H9 (cell line): ENCODE data around the gene ASCL3. TPM values are rescaled to one million over a fixed set of nuclear protein-coding genes. Genes with fewer than 3 reads are reported as not detected.

ENCODE experiments used
- DNase-seq: peaks from one replicate; pipeline ENCODE4 v3.0.0-alpha.2; 2017
- H2AFZ ChIP-seq: one replicate; pipeline ENCODE4 v1.6.1; 2013; ENCODE audit warnings: mild to moderate bottlenecking, low read length, control low read depth, moderate library complexity
- H2AK5ac ChIP-seq: 2 replicates; pipeline ENCODE4 v1.6.1; 2013; ENCODE audit warnings: low read length, control low read depth, mixed read lengths; ENCODE audit not compliant: insufficient read length
- H2BK120ac ChIP-seq: one replicate; pipeline ENCODE4 v1.6.1; 2013; ENCODE audit warnings: low read depth, mild to moderate bottlenecking, low read length, control low read depth, inconsistent platforms; ENCODE audit not compliant: poor library complexity, severe bottlenecking
- H2BK12ac ChIP-seq: 2 replicates; pipeline ENCODE4 v1.6.1; 2013; ENCODE audit warnings: low read length, control low read depth, mixed read lengths, low read depth; ENCODE audit not compliant: insufficient read length
- H2BK15ac ChIP-seq: 2 replicates; pipeline ENCODE4 v1.6.1; 2013; ENCODE audit warnings: low read depth, low read length, control low read depth
- H2BK20ac ChIP-seq: one replicate; pipeline ENCODE4 v1.6.1; 2013; ENCODE audit warnings: low read depth, mild to moderate bottlenecking, low read length, control low read depth, inconsistent platforms; ENCODE audit not compliant: poor library complexity, severe bottlenecking
- H2BK5ac ChIP-seq: 2 replicates; pipeline ENCODE4 v1.6.1; 2013; ENCODE audit warnings: low read length, control low read depth, mixed read lengths; ENCODE audit not compliant: insufficient read length
- H3K14ac ChIP-seq: 2 replicates; pipeline ENCODE4 v1.6.1; 2013; ENCODE audit warnings: low read length, control low read depth; ENCODE audit not compliant: insufficient read depth
- H3K18ac ChIP-seq: 2 replicates; pipeline ENCODE4 v1.6.1; 2013; ENCODE audit warnings: low read depth, mild to moderate bottlenecking, mixed read lengths, low read length, control low read depth; ENCODE audit not compliant: insufficient read length
- H3K23ac ChIP-seq: 2 replicates; pipeline ENCODE4 v1.6.1; 2013; ENCODE audit warnings: low read length, control low read depth, mixed read lengths, low read depth; ENCODE audit not compliant: insufficient read length
- H3K23me2 ChIP-seq: 2 replicates; pipeline ENCODE4 v1.6.1; 2013; ENCODE audit warnings: low read depth, mild to moderate bottlenecking, mixed read lengths, low read length, control low read depth; ENCODE audit not compliant: insufficient read length, poor library complexity, severe bottlenecking
- H3K27ac ChIP-seq: 2 replicates; pipeline ENCODE4 v1.5.1; 2013; ENCODE audit warnings: low read length, control low read depth, mixed read lengths, low read depth; ENCODE audit not compliant: insufficient read length
- H3K27me3 ChIP-seq: 2 replicates; pipeline ENCODE4 v1.6.1; 2013; ENCODE audit warnings: low read length, control low read depth, inconsistent platforms; ENCODE audit not compliant: insufficient read depth
- H3K4ac ChIP-seq: 2 replicates; pipeline ENCODE4 v1.6.1; 2013; ENCODE audit warnings: low read depth, mild to moderate bottlenecking, control low read depth, inconsistent platforms, low read length, moderate library complexity
- H3K4me1 ChIP-seq: 2 replicates; pipeline ENCODE4 v1.6.1; 2013; ENCODE audit warnings: low read length, control low read depth, inconsistent platforms; ENCODE audit not compliant: insufficient read depth
- H3K4me2 ChIP-seq: 2 replicates; pipeline ENCODE4 v1.6.1; 2013; ENCODE audit warnings: low read length, control low read depth, mixed read lengths; ENCODE audit not compliant: insufficient read length, insufficient read depth
- H3K56ac ChIP-seq: 2 replicates; pipeline ENCODE4 v1.6.1; 2013; ENCODE audit warnings: low read depth, mild to moderate bottlenecking, mixed read lengths, low read length, control low read depth; ENCODE audit not compliant: insufficient read length
- H3K79me1 ChIP-seq: 2 replicates; pipeline ENCODE4 v1.6.1; 2013; ENCODE audit warnings: low read depth, mild to moderate bottlenecking, moderate library complexity, low read length, control low read depth, inconsistent platforms; ENCODE audit not compliant: insufficient read depth, poor library complexity, severe bottlenecking
- H3K79me2 ChIP-seq: 2 replicates; pipeline ENCODE4 v1.6.1; 2013; ENCODE audit warnings: low read length, control low read depth, inconsistent platforms; ENCODE audit not compliant: insufficient read depth
- H3K9ac ChIP-seq: 2 replicates; pipeline ENCODE4 v1.6.1; 2013; ENCODE audit warnings: low read length, control low read depth, mixed read lengths; ENCODE audit not compliant: insufficient read length; ENCODE audit errors: extremely low read depth
- H3K9me3 ChIP-seq: one replicate; pipeline ENCODE4 v1.6.1; 2013; ENCODE audit warnings: low read depth, low read length, inconsistent platforms; ENCODE audit not compliant: control insufficient read depth
- H3T11ph ChIP-seq: one replicate; pipeline ENCODE4 v1.6.1; 2013; ENCODE audit warnings: mild to moderate bottlenecking, low read length, control low read depth, inconsistent platforms
- H4K20me1 ChIP-seq: one replicate; pipeline ENCODE4 v1.6.1; 2013; ENCODE audit not compliant: control insufficient read depth, insufficient read length, insufficient read depth
- H4K5ac ChIP-seq: 2 replicates; pipeline ENCODE4 v1.6.1; 2013; ENCODE audit warnings: low read depth, mild to moderate bottlenecking, mixed read lengths, low read length, control low read depth; ENCODE audit not compliant: insufficient read length
- H4K8ac ChIP-seq: replicated peaks from 2 replicates; pipeline ENCODE4 v1.6.1; 2013; ENCODE audit warnings: low read length, control low read depth, mixed read lengths, low read depth; ENCODE audit not compliant: insufficient read length
- H4K91ac ChIP-seq: 2 replicates; pipeline ENCODE4 v1.6.1; 2013; ENCODE audit warnings: low read depth, mild to moderate bottlenecking, moderate library complexity, mixed read lengths, low read length, control low read depth; ENCODE audit not compliant: insufficient read length
- H3K27ac Mint-ChIP-seq, 3 experiments: 2 replicates in 2 of 3; 3 replicates in 1 of 3; pipeline ENCODE4 v1.8.0; 2020 to 2021; ENCODE audit warnings: mixed read lengths in 3 of 3, mild to moderate bottlenecking in 1 of 3, moderate library complexity in 1 of 3
- H3K27me3 Mint-ChIP-seq: 2 replicates; pipeline ENCODE4 v1.8.0; 2021; ENCODE audit warnings: low read depth, mild to moderate bottlenecking, moderate library complexity, mixed read lengths
- H3K36me3 Mint-ChIP-seq, 3 experiments: 2 replicates in 2 of 3; 3 replicates in 1 of 3; pipeline ENCODE4 v1.8.0; 2020 to 2021; ENCODE audit warnings: low read depth in 3 of 3, mixed read lengths in 3 of 3; ENCODE audit not compliant: insufficient read depth in 1 of 3
- H3K4me1 Mint-ChIP-seq, 2 experiments: 2 replicates each; pipeline ENCODE4 v1.8.0; 2020; ENCODE audit warnings: mixed read lengths in 2 of 2
- H3K4me3 Mint-ChIP-seq, 2 experiments: 2 replicates in 1 of 2; 3 replicates in 1 of 2; pipeline ENCODE4 v1.8.0; 2020 to 2021; ENCODE audit warnings: mild to moderate bottlenecking in 2 of 2, mixed read lengths in 2 of 2, moderate library complexity in 1 of 2
- H3K9me3 Mint-ChIP-seq, 2 experiments: 2 replicates in 1 of 2; 3 replicates in 1 of 2; pipeline ENCODE4 v1.8.0; 2020; ENCODE audit warnings: mild to moderate bottlenecking in 2 of 2, mixed read lengths in 2 of 2, moderate library complexity in 1 of 2
- CTCF ChIP-seq: fragments of 200-600 bp; sonication (generic); conservative IDR thresholded peaks from 3 replicates; pipeline ENCODE4 v1.8.0; 2021; ENCODE audit warnings: antibody characterized with exemption, mild to moderate bottlenecking
- WGBS: extraction: QIAGEN DNeasy Blood & Tissue Kit; methylation state at CpG from one replicate; pipeline ENCODE4 v1.1.7; 2013; ENCODE audit warnings: missing lambda C conversion rate, low lambda C conversion rate, mixed read lengths; ENCODE audit not compliant: insufficient read length; ENCODE audit errors: extremely low coverage; 5-methylcytosine and 5-hydroxymethylcytosine counted together
- total RNA-seq: library from RNA; stranded (reverse); gene quantifications from 2 replicates; pipeline ENCODE4 v1.2.1, GENCODE V29; 2021

ASCL3 gene
- total RNA-seq, 1 experiment from 2014 or later, result not detected

GRCh38 chr11:8961401-8961800 lies 18.6 kb upstream of the ASCL3 start:
- 0 out of 7 replicates have a peak, but pooled peaks cover 0 to 2% (median under 1%) of the 10 kb centered on the region in 3 experiments for H3K36me3 Mint-ChIP-seq
- H3K79me1 ChIP-seq, result no peaks in the 10 kb centered on the region
- H3K27ac ChIP-seq, result no peak overlapping the region
- H4K5ac ChIP-seq, result no peak overlapping the region
- no peaks in the 10 kb centered on the region for H3K27me3 ChIP-seq
- no peak overlapping the region for H2BK120ac ChIP-seq
- H3K9me3 ChIP-seq, result no peaks in the 10 kb centered on the region
- H3K23me2 ChIP-seq, result peaks cover 7% of the 10 kb centered on the region
- no peak overlapping the region for H4K8ac ChIP-seq
- WGBS, result no CpG with 5 or more reads among the region's 2 CpGs
- H2BK15ac ChIP-seq, result no peak overlapping the region
- H3K9me3 Mint-ChIP-seq, result peaks cover 0 to 2% of the 10 kb centered on the region in 2 experiments; a peak in 1 of 5 replicates
- TF ChIP-seq CTCF, result no peak
- no peak overlapping the region for H3K4ac ChIP-seq
- DNase-seq, result no peak
- no peak overlapping the region for H3K27ac Mint-ChIP-seq
- H3K4me1 ChIP-seq, result no peaks in the 10 kb centered on the region
- peak overlapping the region; percentile 15 for H3K9ac ChIP-seq
- H2BK5ac ChIP-seq, result no peak overlapping the region
- no peak overlapping the region for H2AFZ ChIP-seq
- H3K4me1 Mint-ChIP-seq, result peaks cover 13 to 16% of the 10 kb centered on the region in 2 experiments
- no peak overlapping the region for H2BK20ac ChIP-seq
- H4K20me1 ChIP-seq, result no peaks in the 10 kb centered on the region
- H3K56ac ChIP-seq, result no peak overlapping the region
- no peak overlapping the region for H3T11ph ChIP-seq
- no peak overlapping the region for H4K91ac ChIP-seq
- H3K14ac ChIP-seq, result no peak overlapping the region
- H3K18ac ChIP-seq, result no peak overlapping the region
- no peak overlapping the region for H2BK12ac ChIP-seq
- H3K27me3 Mint-ChIP-seq, result no peaks in the 10 kb centered on the region
- 0 out of 2 replicates have a peak, but pooled peaks cover 1% of the 10 kb centered on the region for H3K79me2 ChIP-seq
- no peak overlapping the region for H3K4me3 Mint-ChIP-seq
- H2AK5ac ChIP-seq, result no peak overlapping the region
- no peak overlapping the region for H3K23ac ChIP-seq
- no peak overlapping the region for H3K4me2 ChIP-seq
